Right cardiac atrium (tissue), 5 donors: ENCODE measurements around the gene FAM120B. TPM values are rescaled to one million over a fixed set of nuclear protein-coding genes. Genes with fewer than 3 reads are reported as not detected.
A peak's percentile ranks its signal among the peaks of the same experiment; 100 is the strongest.
"Not testable (repeated sequence)": the region's sequence is repeated elsewhere in the genome, so short reads cannot be mapped to it uniquely, and the experiment has no call there.

Experiments used
- ATAC-seq, 2 donors: fragments of 200-7000 bp; cut with Tn5 transposase; one replicate each; pipeline versions ENCODE4 v1.8.0 to v1.9.1; 2020; ENCODE audit warnings: moderate library complexity in 2 of 2, mild to moderate bottlenecking in 1 of 2
- DNase-seq, 3 donors: peaks; one replicate each; pipeline ENCODE4 v3.0.0-alpha.2; 2020
- H3K27ac ChIP-seq: one replicate; pipeline ENCODE4 v1.5.1; 2013; ENCODE audit warnings: mild to moderate bottlenecking, low read length, control low read depth, moderate library complexity
- H3K27me3 ChIP-seq: one replicate; pipeline ENCODE4 v1.6.1; 2013; ENCODE audit not compliant: control insufficient read depth, insufficient read depth
- H3K4me1 ChIP-seq: one replicate; pipeline ENCODE4 v1.6.1; 2013; ENCODE audit warnings: low read length; ENCODE audit not compliant: control insufficient read depth, insufficient read depth
- H3K4me3 ChIP-seq: one replicate; pipeline ENCODE4 v1.5.1; 2013; ENCODE audit warnings: low read length, control low read depth
- H3K9me3 ChIP-seq: one replicate; pipeline ENCODE4 v1.6.1; 2013; ENCODE audit warnings: low read length; ENCODE audit not compliant: control insufficient read depth
- WGBS: extraction: QIAGEN DNeasy Blood & Tissue Kit; methylation state at CpG from one replicate; pipeline ENCODE4 v1.1.7; 2013; 5-methylcytosine and 5-hydroxymethylcytosine counted together
- intact Hi-C, 4 donors: fragments of 100-400 bp; cut with DNase I; formaldehyde crosslinking; loops; one replicate each; pipeline versions ENCODE4 v1.11.0 to v1.14.0; 2022 to 2023
- polyA plus RNA-seq: library from polyadenylated mRNA; stranded (reverse); fragments of 200-250 nt; gene quantifications from one replicate; pipeline ENCODE4 v1.2.3, GENCODE V29; 2013
- total RNA-seq, 4 donors: library from RNA; stranded (reverse); fragmentation: NEBNext Ultra II Directional; extraction: Animal tissue kit (Norgen Biotek cat#: 25700); gene quantifications; one replicate each; pipeline ENCODE4 v1.2.1, GENCODE V29; 2021
- donor health status: healthy with polysubstance abuse.
- donor health status: DM: no; HTN: yes; CAD: no.
- donor health status: DM: no; HTN: no; CAD: no.
- donor health status: DM: no; HTN: yes; CAD: no; lungs with severe emphysema.
- donor health status: DM: yes; HTN: yes; CAD: no.

The FAM120B gene
- total and polyA plus RNA-seq, 5 donors: 10.7 to 31.9 (median 28.9) TPM

DNA sequence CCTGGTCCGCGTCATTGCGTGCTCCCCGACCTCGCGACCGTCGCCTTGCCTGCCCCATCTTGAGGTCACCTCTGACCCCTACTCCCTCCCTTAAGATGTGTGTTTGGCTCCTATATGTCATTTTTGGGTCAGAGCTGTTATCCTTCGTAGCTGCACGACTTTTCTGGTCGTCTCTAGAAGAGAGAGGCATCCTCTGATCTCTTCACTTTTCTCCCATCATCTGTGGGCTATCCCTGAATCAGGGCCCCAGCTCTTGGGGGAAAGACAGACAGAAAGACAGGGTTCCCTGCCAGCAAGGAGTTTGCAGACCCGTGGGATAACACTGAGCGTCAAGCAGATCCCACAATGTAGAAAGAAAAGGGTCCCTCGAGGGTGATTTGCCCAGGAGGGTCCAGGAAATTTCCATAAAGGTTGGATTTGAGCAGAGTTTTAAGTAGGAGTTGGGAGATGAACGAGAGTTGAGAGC lies 555 bp downstream of the FAM120B start:
- intact Hi-C loops: loop anchor here in 1 of 4 donors (10.0 kb wide), 1 partner anchor 218 kb away; no protein-coding TSS in a partner anchor
- 8% methylated on average over 15 of the region's 15 CpGs for WGBS
- Histone ChIP-seq H3K4me1 (peaks cover 9% of the 10 kb centered on the region), H3K27me3 (no peaks in the 10 kb centered on the region), H3K27ac (peak overlapping the region; percentile 66), H3K9me3 (no peaks in the 10 kb centered on the region), H3K4me3 (peak overlapping the region; percentile 62)
- ATAC-seq (no peak), DNase-seq (no peak)

DNA sequence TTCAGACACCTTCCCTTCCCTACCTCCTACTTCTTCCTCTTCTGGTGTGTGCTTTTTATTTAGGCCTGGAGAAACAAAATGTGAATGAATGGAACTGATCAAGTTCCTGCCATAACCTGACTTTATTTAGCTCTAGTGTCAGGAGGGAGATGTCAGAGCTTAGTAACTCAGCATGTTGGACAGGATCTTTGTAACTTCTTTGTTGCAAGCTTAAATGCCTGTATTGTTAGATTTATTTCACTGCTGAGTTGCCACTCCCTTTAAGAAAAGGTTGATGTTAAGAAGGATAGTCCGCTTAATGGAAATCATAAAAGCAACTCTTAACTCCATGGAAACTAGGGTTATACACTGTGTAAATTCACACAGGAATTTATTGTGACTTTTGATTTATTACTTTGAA lies 2.2 kb downstream of the FAM120B start:
- intact Hi-C loops: loop anchor here in 1 of 4 donors (10.0 kb wide), 1 partner anchor 216 kb away; no protein-coding TSS in a partner anchor
- no peak overlapping the region for H3K4me3 ChIP-seq
- no peak overlapping the region for H3K27ac ChIP-seq
- H3K4me1 ChIP-seq: peaks cover 12% of the 10 kb centered on the region
- H3K9me3 ChIP-seq: no peaks in the 10 kb centered on the region
- DNase-seq: no peak
- no peak for ATAC-seq
- no peaks in the 10 kb centered on the region for H3K27me3 ChIP-seq
- 96% methylated on average over 1 of the region's 1 CpG for WGBS

DNA sequence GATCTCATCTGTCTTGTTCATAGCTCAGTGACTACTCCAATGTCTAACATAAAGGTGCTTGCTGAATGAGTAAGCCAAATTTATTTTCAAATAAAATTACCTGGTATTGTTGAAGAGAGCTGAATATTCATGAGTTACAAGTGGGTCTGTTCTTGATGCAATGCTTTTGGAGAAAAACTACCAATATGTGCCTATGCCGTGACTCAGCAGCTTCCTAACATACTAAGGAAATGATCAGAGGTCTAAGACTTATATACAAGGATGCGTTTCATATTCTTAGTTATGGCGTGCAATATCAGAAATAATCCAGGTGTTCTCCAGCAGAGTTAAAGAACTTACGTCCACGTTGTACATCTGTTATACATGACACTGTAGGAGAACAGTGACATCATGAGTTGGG lies 5.1 kb downstream of the FAM120B start:
- DNase-seq (no peak), ATAC-seq (no peak)
- intact Hi-C loops: no loop called here
- no peaks in the 10 kb centered on the region for H3K27me3 ChIP-seq
- no peak overlapping the region for H3K27ac ChIP-seq
- H3K4me3 ChIP-seq: no peak overlapping the region
- H3K4me1 ChIP-seq: peaks cover 15% of the 10 kb centered on the region
- 71% methylated on average over 5 of the region's 5 CpGs for WGBS
- no peaks in the 10 kb centered on the region for H3K9me3 ChIP-seq

DNA sequence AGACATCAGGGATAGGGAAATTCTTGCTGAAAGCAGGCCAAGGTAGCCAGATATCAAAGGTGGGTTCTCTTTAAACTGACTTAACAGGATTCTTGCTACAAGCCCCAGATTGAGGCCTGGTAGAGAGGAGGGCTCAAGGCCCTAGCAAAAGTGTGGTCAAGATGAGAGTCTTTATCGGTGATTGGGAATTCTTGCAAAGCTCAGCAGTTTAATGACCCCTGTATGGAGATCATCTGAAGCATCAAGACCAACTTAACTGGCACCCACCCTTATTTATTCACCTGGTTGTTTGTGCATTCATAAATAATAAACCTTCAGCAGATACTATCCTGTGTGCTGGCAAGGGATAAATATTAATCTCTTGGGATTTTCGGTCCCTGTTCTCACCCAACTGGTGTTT lies 6.3 kb downstream of the FAM120B start:
- DNase-seq (no peak), ATAC-seq (no peak)
- WGBS: 86% methylated on average over 2 of the region's 2 CpGs
- no peaks in the 10 kb centered on the region for H3K27me3 ChIP-seq
- H3K4me3 ChIP-seq: no peak overlapping the region
- intact Hi-C loops: no loop called here
- H3K4me1 ChIP-seq: peaks cover 18% of the 10 kb centered on the region
- no peak overlapping the region for H3K27ac ChIP-seq
- no peaks in the 10 kb centered on the region for H3K9me3 ChIP-seq

DNA sequence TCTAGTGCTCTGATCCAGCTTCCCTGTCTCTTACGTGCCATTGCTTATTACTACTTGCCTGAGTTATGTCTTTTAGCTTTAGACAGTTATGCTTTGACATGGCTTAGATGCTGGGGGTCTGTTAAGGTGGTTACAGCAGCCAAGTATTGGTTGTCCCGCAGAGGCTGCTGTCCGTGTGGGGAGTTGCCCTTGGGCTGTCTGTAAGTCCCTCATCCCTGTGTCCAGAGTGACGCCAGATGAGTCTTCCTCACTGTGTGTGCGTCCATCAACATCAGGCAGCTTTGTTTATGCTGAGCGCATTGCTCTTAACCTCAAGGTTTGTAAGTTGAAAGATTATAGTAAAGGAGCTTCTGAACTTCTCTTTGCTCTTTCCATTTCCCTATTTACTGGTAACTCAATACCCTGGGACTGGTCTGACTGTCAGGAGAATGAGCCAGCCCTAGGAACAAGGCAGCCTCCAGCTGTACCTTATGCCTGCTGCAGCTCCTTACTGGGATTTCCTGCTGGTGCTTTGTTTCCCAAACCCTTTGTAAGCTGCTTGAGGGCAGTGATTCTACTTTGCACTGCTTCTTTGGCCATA lies 7.2 kb downstream of the FAM120B start:
- no peaks in the 10 kb centered on the region for H3K27me3 ChIP-seq
- H3K4me1 ChIP-seq: peaks cover 14% of the 10 kb centered on the region
- H3K9me3 ChIP-seq: no peaks in the 10 kb centered on the region
- 84% methylated on average over 6 of the region's 6 CpGs for whole genome bisulfite sequencing
- H3K4me3 ChIP-seq: no peak overlapping the region
- ATAC-seq (peak in 1 of 2 donors; percentile 25), DNase-seq (no peak)
- H3K27ac ChIP-seq: no peak overlapping the region
- intact Hi-C loops: no loop called here

DNA sequence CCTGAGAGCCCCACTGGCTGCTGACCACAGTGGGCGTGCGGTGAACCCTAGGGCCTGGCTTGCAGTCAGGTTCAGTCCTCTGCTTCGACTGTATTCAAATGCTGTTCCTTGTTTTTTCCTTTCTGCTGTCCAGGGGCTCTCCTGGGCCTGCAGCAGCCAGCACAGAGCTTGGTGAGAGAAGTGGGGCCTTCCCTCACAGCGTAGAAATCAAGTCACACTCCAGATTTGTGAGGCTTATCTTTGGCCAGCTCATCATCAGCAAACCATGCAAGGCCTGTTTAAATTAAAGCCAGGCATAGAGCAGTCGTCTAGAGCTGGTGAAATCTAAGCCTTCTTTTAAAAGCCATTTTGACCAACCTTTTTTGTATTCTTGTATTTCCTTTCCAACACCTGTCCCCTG lies 8.4 kb downstream of the FAM120B start:
- no peak overlapping the region for H3K4me3 ChIP-seq
- H3K27me3 ChIP-seq: no peaks in the 10 kb centered on the region
- ATAC-seq (peak; percentile 54 to 70), DNase-seq (no peak)
- intact Hi-C loops: no loop called here
- 57% methylated on average over 5 of the region's 5 CpGs for WGBS
- H3K4me1 ChIP-seq: peaks cover 14% of the 10 kb centered on the region
- peak overlapping the region; percentile 50 for H3K27ac ChIP-seq
- H3K9me3 ChIP-seq: no peaks in the 10 kb centered on the region

DNA sequence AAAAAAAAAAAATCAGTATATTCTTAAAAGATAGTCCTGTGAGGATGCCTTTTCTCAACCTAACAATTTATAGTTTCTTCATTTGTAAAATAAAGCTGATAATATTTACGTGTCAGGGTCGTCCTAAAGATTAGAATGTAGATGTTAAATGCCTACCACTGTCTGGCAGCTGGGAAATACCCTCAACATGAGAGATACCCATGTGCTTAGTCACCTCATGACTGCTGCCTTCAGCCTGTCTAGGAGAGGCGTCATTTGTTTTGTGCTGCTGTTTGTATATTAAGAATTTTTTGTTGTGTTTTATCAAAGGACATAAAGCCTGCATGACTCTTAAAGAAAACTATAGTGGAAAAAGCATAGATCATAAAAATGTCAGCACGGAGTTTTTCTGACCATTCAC lies 9.5 kb downstream of the FAM120B start:
- Histone ChIP-seq H3K9me3 (no peaks in the 10 kb centered on the region), H3K4me3 (no peak overlapping the region), H3K27ac (no peak overlapping the region), H3K4me1 (peaks cover 14% of the 10 kb centered on the region), H3K27me3 (no peaks in the 10 kb centered on the region)
- DNase-seq: no peak
- intact Hi-C loops: no loop called here
- WGBS: 93% methylated on average over 4 of the region's 4 CpGs
- no peak for ATAC-seq

DNA sequence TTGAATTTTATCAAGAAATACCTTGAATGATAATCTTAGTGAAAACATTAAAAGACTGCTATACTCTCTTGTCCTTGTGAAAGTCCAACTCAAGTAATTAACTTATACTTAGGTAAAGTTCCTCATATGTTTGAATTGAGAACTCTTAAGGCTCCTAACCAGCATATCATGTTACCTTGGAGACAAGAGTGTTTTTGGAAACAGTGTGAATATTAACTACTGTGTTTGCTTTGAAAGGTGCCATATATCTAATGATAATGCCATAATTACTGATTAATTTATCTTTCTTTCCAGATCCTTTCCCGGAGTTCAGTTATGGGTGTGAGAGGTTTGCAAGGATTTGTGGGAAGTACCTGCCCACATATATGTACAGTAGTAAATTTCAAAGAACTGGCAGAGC lies 10.5 kb downstream of the FAM120B start:
- no peaks in the 10 kb centered on the region for H3K9me3 ChIP-seq
- DNase-seq: no peak
- no peak for ATAC-seq
- H3K27ac ChIP-seq: no peak overlapping the region
- H3K4me1 ChIP-seq: peaks cover 14% of the 10 kb centered on the region
- intact Hi-C loops: no loop called here
- WGBS: 32% methylated on average over 1 of the region's 1 CpG
- H3K4me3 ChIP-seq: no peak overlapping the region
- H3K27me3 ChIP-seq: no peaks in the 10 kb centered on the region

DNA sequence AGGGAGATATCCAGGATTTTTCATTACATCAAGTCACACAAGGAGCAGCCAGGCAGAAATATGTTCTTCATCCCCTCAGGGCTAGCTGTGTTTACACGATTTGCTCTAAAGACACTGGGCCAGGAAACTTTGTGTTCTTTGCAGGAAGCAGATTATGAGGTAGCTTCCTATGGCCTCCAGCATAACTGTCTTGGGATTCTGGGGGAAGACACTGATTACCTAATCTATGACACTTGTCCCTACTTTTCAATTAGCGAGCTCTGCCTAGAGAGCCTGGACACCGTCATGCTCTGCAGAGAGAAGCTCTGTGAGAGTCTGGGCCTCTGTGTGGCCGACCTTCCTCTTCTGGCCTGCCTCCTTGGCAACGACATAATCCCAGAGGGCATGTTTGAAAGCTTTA lies 11.2 kb downstream of the FAM120B start:
- peak overlapping the region; percentile 17 for H3K27ac ChIP-seq
- H3K27me3 ChIP-seq: no peaks in the 10 kb centered on the region
- no peak overlapping the region for H3K4me3 ChIP-seq
- H3K4me1 ChIP-seq: peaks cover 13% of the 10 kb centered on the region
- DNase-seq: no peak
- no peaks in the 10 kb centered on the region for H3K9me3 ChIP-seq
- intact Hi-C loops: no loop called here
- ATAC-seq: peak; percentile 68 to 79
- 53% methylated on average over 5 of the region's 5 CpGs for WGBS

DNA sequence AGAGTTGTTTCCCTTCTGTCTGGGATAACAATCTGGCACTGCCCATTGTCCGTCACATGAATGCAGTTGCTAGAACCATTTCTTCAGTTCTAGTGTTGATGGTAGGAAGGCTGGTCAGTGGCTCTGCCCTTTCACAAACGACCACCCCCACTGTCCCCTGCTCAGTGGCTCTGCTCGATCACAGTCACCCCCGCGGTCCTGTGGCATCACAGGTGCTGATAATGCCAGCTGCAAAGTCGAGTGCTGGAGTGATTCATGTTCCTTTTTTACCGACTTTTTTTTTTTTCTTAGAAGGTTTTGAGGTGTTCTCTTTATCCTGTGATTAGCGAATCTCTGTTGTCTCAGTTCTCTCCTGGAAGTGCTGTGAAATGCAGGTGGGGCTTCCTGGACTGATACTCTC lies 22.8 kb downstream of the FAM120B start:
- no peaks in the 10 kb centered on the region for H3K4me1 ChIP-seq
- no peaks in the 10 kb centered on the region for H3K9me3 ChIP-seq
- ATAC-seq (no peak), DNase-seq (no peak)
- intact Hi-C loops: no loop called here
- no peaks in the 10 kb centered on the region for H3K27me3 ChIP-seq
- 82% methylated on average over 8 of the region's 8 CpGs for WGBS
- H3K27ac ChIP-seq: no peak overlapping the region
- no peak overlapping the region for H3K4me3 ChIP-seq

DNA sequence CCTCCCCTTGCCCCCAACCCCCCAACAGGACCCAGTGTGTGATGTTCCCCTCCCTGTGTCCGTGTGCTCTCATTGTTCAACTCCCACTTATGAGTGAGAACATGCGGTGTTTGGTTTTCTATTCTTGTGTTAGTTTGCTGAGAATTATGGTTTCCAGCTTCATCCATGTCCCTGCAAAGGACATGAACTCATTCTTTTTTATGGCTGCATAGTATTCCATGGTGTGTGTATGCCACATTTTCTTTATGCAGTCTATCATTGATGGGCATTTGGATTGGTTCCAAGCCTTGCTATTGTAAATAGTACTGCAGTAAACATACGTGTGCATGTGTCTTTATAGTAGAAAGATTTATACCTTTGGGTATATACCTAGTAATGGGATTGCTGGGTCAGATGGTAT lies 28.6 kb downstream of the FAM120B start:
- H3K4me1 ChIP-seq, intact Hi-C loops, H3K27me3 ChIP-seq, H3K27ac ChIP-seq, H3K4me3 ChIP-seq, H3K9me3 ChIP-seq, ATAC-seq, DNase-seq: not testable (repeated sequence)
- 98% methylated on average over 3 of the region's 3 CpGs for WGBS
